Activated CD4-positive, CD25-positive, alpha-beta regulatory T cell treated with anti-CD3 and anti-CD28 coated beads, Interleukin-2, amount 50 U/mL, for 72 hours (primary cell): ENCODE results near the gene PPP1R1B.
"Not testable (repeated sequence)": the region's sequence is repeated elsewhere in the genome, so short reads cannot be mapped to it uniquely, and the experiment has no call there.

Source experiments
- DNase-seq: peaks from one replicate; pipeline ENCODE4 v3.0.0; 2021

Gene PPP1R1B

DNA sequence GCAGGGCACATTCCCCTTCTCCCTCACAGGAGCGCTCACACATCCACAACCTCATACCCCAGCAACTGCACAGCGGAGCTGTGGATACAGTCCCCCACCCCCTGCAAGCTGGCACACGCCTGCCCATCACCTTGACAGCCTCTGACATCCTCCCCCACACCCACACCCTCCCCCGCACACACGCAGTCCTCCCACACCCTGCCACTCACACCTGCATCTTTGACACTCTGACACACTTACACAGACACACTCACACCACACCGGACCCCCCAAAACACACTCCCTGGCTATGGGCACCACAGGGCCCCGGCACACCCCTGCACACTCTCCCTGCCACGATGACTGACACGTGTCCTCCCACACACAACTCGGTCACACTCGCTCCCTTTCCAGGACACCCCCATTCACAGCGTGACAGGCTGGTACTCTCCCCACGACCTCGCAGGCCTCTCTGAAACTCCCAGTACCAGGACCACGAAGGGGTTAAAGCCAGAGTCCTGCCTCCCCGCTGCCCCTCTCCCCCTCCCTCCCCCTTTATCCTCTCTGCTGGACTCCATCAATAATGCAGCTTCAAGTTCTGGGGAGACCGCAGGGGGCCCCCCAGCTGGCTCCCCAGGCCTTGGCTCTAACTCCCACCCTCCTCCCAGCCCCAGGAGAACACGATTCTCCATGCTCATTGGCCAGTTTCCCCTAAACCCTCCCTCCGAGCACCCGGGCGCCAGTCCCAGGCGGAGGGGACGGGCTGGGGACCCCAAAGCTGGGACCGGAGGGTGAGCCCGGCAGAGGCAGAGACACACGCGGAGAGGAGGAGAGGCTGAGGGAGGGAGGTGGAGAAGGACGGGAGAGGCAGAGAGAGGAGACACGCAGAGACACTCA is at the start of gene PPP1R1B:
Gene PPP1R1B (plus strand): TSS at position 782 of the 876 bp plus-strand sequence. CDS start 441 bp downstream, outside the sequence.
- DNase-seq: no peak

DNA sequence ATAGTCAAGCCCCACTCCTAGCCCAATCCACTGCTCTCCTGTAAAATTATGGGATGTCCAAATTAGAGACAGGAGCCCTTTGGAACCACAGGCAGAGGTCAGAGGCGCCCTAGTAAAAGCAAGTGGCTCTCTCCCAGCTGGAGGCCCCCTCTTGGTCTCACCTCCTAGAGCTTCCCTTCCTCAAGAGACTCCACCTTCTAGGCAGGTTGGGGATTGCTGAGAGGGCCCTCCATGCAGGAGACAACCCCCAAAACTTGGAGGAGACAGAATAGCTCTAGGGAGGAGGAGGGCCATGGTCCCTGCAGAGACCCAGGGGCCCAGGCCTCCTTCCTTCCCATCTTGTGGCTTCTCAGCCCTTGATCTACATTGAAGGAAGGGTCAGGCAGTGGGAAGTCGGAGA is 48.5 kb upstream of the PPP1R1B start:
- no peak for DNase-seq

DNA sequence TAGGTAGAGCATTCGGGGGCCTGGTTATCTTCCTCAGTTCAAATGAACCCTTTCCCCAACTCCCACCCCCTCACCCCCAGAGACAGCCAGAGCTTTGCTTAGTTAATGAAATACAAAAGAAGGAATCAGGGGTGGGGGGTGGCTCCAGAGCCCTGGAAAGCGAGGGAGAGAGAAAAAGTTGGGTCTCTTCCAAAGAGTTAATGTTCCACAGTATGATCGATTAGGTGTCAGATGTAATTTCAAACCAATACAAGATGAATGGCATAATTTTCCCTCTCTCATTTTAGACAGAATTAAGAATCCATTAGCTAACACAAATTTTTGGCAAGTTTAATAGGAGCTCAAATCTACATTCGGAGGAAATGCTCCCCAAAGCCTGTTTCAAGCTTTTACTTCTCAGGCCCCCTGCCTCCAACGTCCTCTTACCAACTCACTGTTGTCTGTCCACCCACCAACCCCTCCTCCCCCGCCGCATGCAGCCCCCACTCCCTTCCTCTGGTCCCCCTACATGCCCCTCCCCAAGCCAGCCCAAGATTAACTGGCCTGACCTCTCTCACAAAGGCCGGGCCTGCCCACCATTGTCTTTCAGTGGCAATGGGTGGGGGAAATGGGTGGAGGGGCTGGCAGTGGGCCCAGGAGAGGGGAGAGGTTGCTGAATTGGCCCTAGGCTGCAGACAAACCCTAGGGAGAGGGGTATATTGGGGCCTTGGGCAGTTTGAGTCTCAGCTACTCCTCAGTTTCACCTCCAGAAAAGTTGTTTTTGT is 47.3 kb upstream of the PPP1R1B start:
- DNase-seq: no peak

DNA sequence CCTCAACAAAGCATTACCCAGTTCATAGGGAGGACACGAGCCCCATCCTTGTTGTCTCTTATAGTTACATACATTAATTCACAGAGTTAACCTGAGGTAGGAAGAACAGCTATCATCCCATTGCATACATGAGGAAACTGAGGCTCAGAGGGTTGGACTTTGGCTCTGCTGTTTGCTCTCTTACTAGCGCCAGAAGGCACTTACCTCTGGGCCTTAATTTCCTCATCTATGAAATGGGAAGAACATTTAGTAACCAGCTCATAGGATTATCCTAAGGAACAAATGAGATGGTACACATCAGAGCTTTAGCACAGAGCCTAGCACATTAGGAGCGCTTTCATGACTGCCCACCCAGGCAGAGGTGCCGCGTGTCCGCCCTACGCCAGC is 46.7 kb upstream of the PPP1R1B start:
- DNase-seq: no peak

GRCh38 chr17:39581071-39581758 is 45.5 kb upstream of the PPP1R1B start:
- no peak for DNase-seq

- no peak for DNase-seq
Observed at GRCh38 chr17:39581759-39582085, 45.0 kb upstream of the PPP1R1B start.

DNA sequence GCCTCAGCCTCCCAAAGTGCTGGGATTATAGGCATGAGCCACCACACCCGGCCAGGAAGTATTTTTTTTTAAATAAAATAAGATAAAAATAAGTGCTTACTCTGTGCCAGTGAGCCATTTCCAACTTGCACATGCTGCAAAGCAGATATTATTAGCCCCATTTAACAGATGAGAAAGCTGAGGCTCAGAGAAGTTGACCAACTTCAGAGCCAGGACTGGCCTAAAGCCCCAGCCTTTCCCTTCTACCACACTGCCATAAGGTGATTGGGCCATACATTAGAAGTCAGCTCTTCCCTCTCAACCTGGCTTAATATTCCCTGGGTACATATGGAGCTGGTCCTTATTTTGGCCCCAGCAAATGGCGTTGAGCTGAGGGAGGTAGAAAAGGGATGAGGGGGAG is 44.1 kb upstream of the PPP1R1B start:
- DNase-seq: no peak

DNA sequence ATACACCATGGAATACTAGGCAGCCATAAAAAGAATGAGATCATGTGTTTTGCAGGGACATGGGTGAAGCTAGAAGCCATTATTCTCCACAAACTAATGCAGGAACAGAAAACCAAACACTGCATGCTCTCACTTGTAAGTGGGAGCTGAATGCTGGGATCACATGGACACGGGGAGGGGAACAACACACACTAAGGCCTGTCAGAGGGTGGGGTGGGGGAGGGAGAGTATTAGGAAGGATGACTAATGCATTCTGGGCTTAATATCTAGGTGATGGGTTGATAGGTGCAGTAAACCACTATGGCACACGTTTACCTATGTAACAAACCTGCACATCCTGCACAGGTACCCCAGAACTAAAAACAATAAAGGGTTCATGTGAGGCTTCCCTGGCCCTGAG is 36.6 kb upstream of the PPP1R1B start:
- not testable (repeated sequence) for DNase-seq

- DNase-seq: no peak
Observed at GRCh38 chr17:39591958-39592954, 34.5 kb upstream of the PPP1R1B start.

GRCh38 chr17:39593371-39593770 is 33.4 kb upstream of the PPP1R1B start:
- no peak for DNase-seq

DNA sequence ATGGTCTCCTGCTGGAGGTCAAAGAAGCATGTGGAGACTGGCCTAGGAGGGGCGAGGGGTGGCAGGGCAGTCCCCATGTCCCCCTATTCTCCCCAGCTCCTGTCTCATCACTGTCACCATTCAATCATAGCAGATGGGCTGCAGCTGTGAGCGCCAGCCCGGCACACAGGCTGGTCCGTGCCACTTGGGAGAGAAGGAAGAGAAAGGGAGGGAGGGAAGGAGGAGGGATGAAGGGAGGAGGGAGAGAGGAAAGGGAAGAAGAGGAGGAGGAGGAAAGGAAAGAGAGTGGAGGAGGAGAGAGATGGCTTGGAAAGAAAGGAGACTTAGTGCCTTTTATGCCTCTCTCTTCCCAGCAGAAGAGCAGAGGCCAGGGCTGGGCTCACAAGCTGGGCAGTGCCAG is 31.5 kb upstream of the PPP1R1B start:
- no peak for DNase-seq

GRCh38 chr17:39595928-39596510 is 30.7 kb upstream of the PPP1R1B start:
- DNase-seq: no peak

GRCh38 chr17:39596543-39597267 is 30.0 kb upstream of the PPP1R1B start:
- DNase-seq: no peak

GRCh38 chr17:39597372-39598046 is 29.2 kb upstream of the PPP1R1B start:
- no peak for DNase-seq

GRCh38 chr17:39598047-39598481 is 28.7 kb upstream of the PPP1R1B start:
- no peak for DNase-seq

- DNase-seq: no peak
Observed at GRCh38 chr17:39598630-39599003, 28.1 kb upstream of the PPP1R1B start.

DNA sequence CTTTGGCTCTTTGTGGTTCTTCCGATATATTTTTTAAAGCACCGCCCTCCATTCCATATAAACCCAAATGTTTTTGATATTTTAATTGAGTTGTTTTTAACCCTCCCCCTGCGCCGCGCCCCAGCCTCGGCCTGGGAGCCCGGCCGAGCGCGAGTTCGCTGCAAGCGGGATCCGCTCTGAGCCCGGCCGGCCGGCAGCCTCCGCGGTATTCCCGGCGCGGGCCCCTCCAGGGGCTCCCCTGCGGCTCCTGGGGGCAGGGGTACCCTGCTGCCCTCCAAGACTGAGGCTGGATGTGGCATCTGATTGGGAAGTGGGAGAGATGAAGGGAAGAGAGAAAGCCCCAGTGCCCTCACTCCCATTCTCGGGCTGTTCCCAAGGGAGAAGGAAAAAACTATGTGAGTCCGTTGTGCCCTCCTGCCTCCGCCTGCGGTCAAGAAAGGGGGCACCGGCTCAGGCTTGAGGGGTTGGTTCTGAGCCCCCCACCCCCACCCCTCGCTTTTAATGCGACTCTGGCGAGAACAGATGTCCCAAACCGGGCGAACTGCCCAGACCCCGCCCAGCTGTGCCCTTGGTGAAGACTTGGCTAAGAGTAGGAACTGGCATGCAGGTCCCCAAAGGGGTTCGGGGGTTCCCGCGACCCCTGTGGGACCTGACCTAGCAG is 27.6 kb upstream of the PPP1R1B start:
- no peak for DNase-seq

DNA sequence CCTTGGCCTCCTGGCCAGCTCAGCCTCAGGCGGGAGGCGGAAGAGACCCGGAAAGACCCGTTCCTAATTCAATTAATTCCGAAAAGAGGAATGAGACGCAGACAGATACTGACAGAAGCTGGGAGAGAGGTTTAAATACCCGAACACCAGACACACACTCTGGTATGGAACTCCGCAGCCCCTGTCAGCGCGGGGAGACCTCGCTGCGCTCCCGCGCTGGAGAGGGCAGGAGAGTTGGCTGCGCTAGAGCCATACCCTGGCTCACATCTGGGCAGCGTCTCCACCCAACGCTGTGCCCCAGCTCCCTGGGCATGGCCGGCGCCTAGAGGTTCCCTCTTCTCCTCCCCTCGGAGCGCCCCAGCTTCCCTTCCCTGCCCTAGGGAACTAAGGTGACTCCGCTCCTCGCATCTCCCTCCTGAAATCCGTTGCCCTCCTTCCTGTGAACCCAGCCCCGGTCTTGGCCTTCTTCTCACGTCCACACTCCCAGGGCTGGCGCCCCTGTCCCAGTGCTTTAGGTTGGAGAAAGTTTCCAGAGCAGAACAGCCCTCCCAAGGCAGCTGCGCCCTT is 27.0 kb upstream of the PPP1R1B start:
- DNase-seq: no peak

DNA sequence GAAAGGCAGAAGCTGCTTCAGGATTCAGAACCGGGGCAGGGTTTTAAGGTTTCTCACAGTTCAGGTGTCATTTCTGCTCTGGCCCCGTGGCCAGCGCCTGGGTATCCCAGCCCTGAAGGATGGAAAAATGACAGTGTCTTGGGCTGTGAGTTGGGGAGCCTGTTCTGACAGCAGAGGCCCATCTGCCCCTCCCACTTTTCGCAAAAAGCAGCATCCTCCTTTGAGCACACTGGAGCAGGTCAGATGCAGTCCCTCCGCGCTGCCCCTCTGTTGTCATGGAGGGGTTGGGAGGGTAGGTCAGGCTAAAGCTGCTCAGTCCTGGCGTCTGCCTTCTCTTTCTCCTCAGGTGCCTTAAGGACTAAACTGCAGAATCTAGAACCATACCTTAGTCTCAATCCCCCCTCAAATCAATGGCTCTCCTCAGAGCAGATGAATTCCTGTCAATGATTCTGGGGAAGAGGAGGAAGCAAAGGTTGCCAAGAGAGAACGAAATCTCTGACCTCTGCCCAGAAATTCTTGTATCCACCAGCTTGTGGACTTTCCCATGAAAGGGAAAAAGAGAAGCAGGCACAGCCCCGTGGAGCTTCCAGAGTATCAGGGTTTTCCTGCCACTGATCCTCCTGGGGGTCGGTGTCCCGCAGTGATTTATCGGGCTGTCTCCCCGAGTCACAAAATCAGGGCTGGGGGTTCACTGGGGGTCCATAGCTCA is 26.3 kb upstream of the PPP1R1B start:
- no peak for DNase-seq
